K562 (cell line): ENCODE measurements around the gene CTDSPL. TPM values are rescaled to one million over a fixed set of nuclear protein-coding genes. Genes with fewer than 3 reads are reported as not detected.

Experiments used
- ATAC-seq: fragments of 200-7000 bp; cut with Tn5 transposase; 3 replicates; pipeline ENCODE4 v1.9.1; 2020; ENCODE audit warnings: moderate library complexity
- BruUV-seq: library from RNA; stranded (reverse); fragments of 400-500 nt; replicated peaks from 2 replicates; lab custom pipeline; 2021; lab: Mats Ljungman, UMichigan
- CTCF ChIA-PET: fragments of 300-600 bp; formaldehyde crosslinking; extraction: SDS; loops from one replicate; lab custom pipeline; 2021; ENCODE audit warnings: low intra/inter-chr PET ratio; lab: Yijun Ruan, JAX
- POLR2A ChIA-PET: fragments of 300-600, 350-650 bp; sonication (Branson Sonifier 250); formaldehyde crosslinking; extraction: SDS; loops from one replicate; lab custom pipeline; 2021; ENCODE audit warnings: antibody characterized with exemption, inconsistent platforms; lab: Yijun Ruan, JAX
- DNase-seq, 4 experiments: peaks; one replicate each; pipeline versions ENCODE4 v3.0.0 to v3.0.0-alpha.2; 2011 to 2018; ENCODE audit warnings: low spot score in 3 of 4, mixed read lengths in 3 of 4; ENCODE audit errors: extremely low read depth in 1 of 4
- FAIRE-seq: peaks from 2 replicates; lab custom pipeline; 2011; peaks lifted over from hg19 to GRCh38; lab: Jason Lieb, UNC
- H2AFZ ChIP-seq: 2 replicates; pipeline ENCODE4 v1.6.0; 2011; ENCODE audit warnings: low read depth, low read length, control low read depth, inconsistent platforms
- H3K27ac ChIP-seq: fragments of 200-600 bp; 3 replicates; pipeline ENCODE4 v1.8.0; 2011; ENCODE audit warnings: low read depth, mild to moderate bottlenecking, control low read depth, inconsistent platforms, low read length, moderate library complexity, mixed read lengths; ENCODE audit errors: extremely low read depth
- H3K27me3 ChIP-seq, 2 experiments: fragments of 300-600 bp in 1 of 2; 2 replicates in 1 of 2; 3 replicates in 1 of 2; pipeline versions ENCODE4 v1.6.0 to v1.8.0; 2011; ENCODE audit warnings: inconsistent platforms in 2 of 2, low read length in 2 of 2, mild to moderate bottlenecking in 1 of 2, mixed read lengths in 1 of 2, moderate library complexity in 1 of 2; ENCODE audit not compliant: control insufficient read depth in 2 of 2, insufficient read depth in 2 of 2
- H3K36me3 ChIP-seq: fragments of 300-600 bp; 3 replicates; pipeline ENCODE4 v1.8.0; 2011; ENCODE audit warnings: mild to moderate bottlenecking, low read length, inconsistent platforms; ENCODE audit not compliant: control insufficient read depth, insufficient read depth
- H3K4me1 ChIP-seq, 2 experiments: fragments of 200-600 bp in 1 of 2; replicated peaks in 1 of 2; 2 replicates in 1 of 2; 3 replicates in 1 of 2; pipeline versions ENCODE4 v1.5.1 to v1.8.0; 2011; ENCODE audit warnings: inconsistent platforms in 2 of 2, low read length in 2 of 2, mild to moderate bottlenecking in 1 of 2, mixed read lengths in 1 of 2, moderate library complexity in 1 of 2; ENCODE audit not compliant: control insufficient read depth in 2 of 2, insufficient read depth in 2 of 2
- H3K4me2 ChIP-seq: 2 replicates; pipeline ENCODE4 v1.6.1; 2011; ENCODE audit warnings: low read length, control low read depth, inconsistent platforms, mixed read lengths; ENCODE audit not compliant: insufficient read depth
- H3K4me3 ChIP-seq: fragments of 200-600 bp; sonication (generic), shearing (Covaris generic); 2 replicates; pipeline ENCODE4 v1.5.1; 2016; ENCODE audit warnings: control low read depth, inconsistent platforms
- H3K79me2 ChIP-seq: fragments of 200-600 bp; 3 replicates; pipeline ENCODE4 v1.8.0; 2011; ENCODE audit warnings: low read length, inconsistent platforms; ENCODE audit not compliant: control insufficient read depth, insufficient read depth
- H3K9ac ChIP-seq, 2 experiments: 2 replicates each; pipeline versions ENCODE4 v1.6.0 to v1.6.1; 2011; ENCODE audit warnings: low read depth in 2 of 2, low read length in 2 of 2, control low read depth in 1 of 2, inconsistent platforms in 1 of 2, mild to moderate bottlenecking in 1 of 2, mixed read lengths in 1 of 2; ENCODE audit not compliant: insufficient read depth in 1 of 2
- H3K9me1 ChIP-seq: one replicate; pipeline ENCODE4 v1.6.0; 2011; ENCODE audit warnings: inconsistent platforms, mild to moderate bottlenecking, low read length, moderate library complexity; ENCODE audit not compliant: control insufficient read depth, insufficient read depth
- H3K9me3 ChIP-seq: replicated peaks from 2 replicates; pipeline ENCODE4 v1.5.1; 2011; ENCODE audit warnings: low read depth, low read length, inconsistent platforms; ENCODE audit not compliant: control insufficient read depth, insufficient read depth
- H4K20me1 ChIP-seq: replicated peaks from 2 replicates; pipeline ENCODE4 v1.6.1; 2011; ENCODE audit warnings: low read length, inconsistent platforms, mixed read lengths; ENCODE audit not compliant: control insufficient read depth, insufficient read depth
- BCOR ChIP-seq: fragments of 450-650 bp; IDR thresholded peaks from 2 replicates; pipeline ENCODE4 v1.6.1; 2016
- BHLHE40 ChIP-seq: IDR thresholded peaks from 2 replicates; pipeline ENCODE4 v1.6.1; 2011; ENCODE audit warnings: low read length, improper control_type of control experiment
- CHCHD3 ChIP-seq: fragments of 250-450 bp; sonication (Bioruptor Pico); IDR thresholded peaks from 2 replicates; pipeline ENCODE4 v2.1.2; 2022; ENCODE audit warnings: mild to moderate bottlenecking
- CXXC5 ChIP-seq: fragments of 250-450 bp; sonication (Bioruptor Pico); IDR thresholded peaks from 2 replicates; pipeline ENCODE4 v1.8.0; 2022; ENCODE audit warnings: inconsistent platforms, mild to moderate bottlenecking, moderate library complexity
- ELF4 ChIP-seq: fragments of 450-650 bp; formaldehyde crosslinking; IDR thresholded peaks from 2 replicates; pipeline ENCODE4 v1.4.0; 2022; ENCODE audit warnings: missing genetic modification characterization
- GATA2 ChIP-seq: sonication (generic); formaldehyde crosslinking; IDR thresholded peaks from 2 replicates; pipeline ENCODE4 v1.4.0; 2020; ENCODE audit warnings: mild to moderate bottlenecking, missing genetic modification reagents
- NCOR1 ChIP-seq: fragments of 450-650 bp; IDR thresholded peaks from 2 replicates; pipeline ENCODE4 v1.6.1; 2016; ENCODE audit warnings: mild to moderate bottlenecking, moderate library complexity
- NFE2 ChIP-seq: IDR thresholded peaks from 2 replicates; pipeline ENCODE4 v1.6.1; 2014; ENCODE audit warnings: antibody characterized with exemption, low read depth
- PBX2 ChIP-seq, 2 experiments: IDR thresholded peaks in 1 of 2; conservative IDR thresholded peaks in 1 of 2; 2 replicates each; pipeline ENCODE4 v1.6.1; 2016; ENCODE audit warnings: low read depth in 2 of 2, mild to moderate bottlenecking in 1 of 2, missing compliant biosample characterization in 1 of 2, missing genetic modification characterization in 1 of 2, moderate library complexity in 1 of 2
- POLR2AphosphoS5 ChIP-seq: IDR thresholded peaks from 2 replicates; pipeline ENCODE4 v1.6.1; 2011; ENCODE audit warnings: mild to moderate bottlenecking, low read depth, low read length, moderate library complexity; ENCODE audit not compliant: control insufficient read depth, insufficient read depth
- RBM39 ChIP-seq: fragments of 200-400 bp; formaldehyde crosslinking; optimal IDR thresholded peaks from 2 replicates; pipeline ENCODE3; 2018; ENCODE audit warnings: low read depth, low read length
- SFPQ ChIP-seq: fragments of 200-400 bp; formaldehyde crosslinking; IDR thresholded peaks from 2 replicates; pipeline ENCODE4 v1.6.1; 2017; ENCODE audit warnings: mild to moderate bottlenecking, low read depth, low read length, moderate library complexity
- TCF3 ChIP-seq: sonication (generic); formaldehyde crosslinking; IDR thresholded peaks from 2 replicates; pipeline ENCODE4 v1.4.0; 2020; ENCODE audit warnings: mild to moderate bottlenecking, missing genetic modification reagents
- ZNF583 ChIP-seq: fragments of 250-450 bp; sonication (Bioruptor Pico); IDR thresholded peaks from 2 replicates; pipeline ENCODE4 v1.4.0; 2020
- WGBS: fragments of 100-300 bp; shearing (Covaris generic); methylation state at CpG from one replicate; pipeline ENCODE4 v1.1.6; 2016; ENCODE audit warnings: low coverage, mixed read lengths; ENCODE audit not compliant: insufficient coverage; ENCODE audit errors: missing lambda C conversion rate; 5-methylcytosine and 5-hydroxymethylcytosine counted together
- in situ Hi-C: fragments of 300-500 bp; cut with MboI; formaldehyde crosslinking; loops from 4 replicates; pipeline ENCODE4 v1.15.0; 2018; ENCODE audit warnings: inconsistent platforms, mixed read lengths
- intact Hi-C: fragments of 100-400 bp; cut with micrococcal nuclease; formaldehyde crosslinking; loops from 2 replicates; pipeline ENCODE4 v1.14.2; 2022
- polyA plus RNA-seq, 8 experiments: library from polyadenylated mRNA; depleted of rRNA in 4 of 8; stranded (reverse) in 5 of 8; unstranded in 3 of 8; fragments of >200 nt; fragmentation: Nextera tagmentation in 2 of 8; fragmentation: Illumina TruSeq in 1 of 8; extraction: Ambion mirVana in 2 of 8; extraction: Trizol in 1 of 8; gene quantifications; 2 replicates each; pipeline versions ENCODE4 v1.2.1 to v1.2.3, GENCODE V29; 2011 to 2014; ENCODE audit warnings: inconsistent platforms in 1 of 8, missing spikeins in 1 of 8
- total RNA-seq, 7 experiments: library from RNA; depleted of rRNA in 6 of 7; stranded (reverse); fragments of >200 nt in 6 of 7; fragmentation: Illumina TruSeq in 2 of 7; extraction: Trizol in 2 of 7; gene quantifications; 2 replicates each; pipeline versions ENCODE4 v1.2.1 to v1.2.3, GENCODE V29; 2011 to 2021; ENCODE audit warnings: low replicate concordance in 1 of 7
- TF ChIP-seq, protein P1 (sequence below): fragments of 450-650 bp; IDR thresholded peaks from 2 replicates; pipeline ENCODE4 v1.6.1; 2016
- TF ChIP-seq, protein P2 (sequence below): fragments of 450-650 bp; formaldehyde crosslinking; IDR thresholded peaks from 2 replicates; pipeline ENCODE4 v1.4.0; 2020; ENCODE audit warnings: mild to moderate bottlenecking

The CTDSPL gene
- total and polyA plus RNA-seq, 9 of the 15 experiments (the other 6 are each of a cell fraction or from before 2014, with no cell fraction given) = 5.1 to 19.3 (median 11.3) TPM

DNA sequence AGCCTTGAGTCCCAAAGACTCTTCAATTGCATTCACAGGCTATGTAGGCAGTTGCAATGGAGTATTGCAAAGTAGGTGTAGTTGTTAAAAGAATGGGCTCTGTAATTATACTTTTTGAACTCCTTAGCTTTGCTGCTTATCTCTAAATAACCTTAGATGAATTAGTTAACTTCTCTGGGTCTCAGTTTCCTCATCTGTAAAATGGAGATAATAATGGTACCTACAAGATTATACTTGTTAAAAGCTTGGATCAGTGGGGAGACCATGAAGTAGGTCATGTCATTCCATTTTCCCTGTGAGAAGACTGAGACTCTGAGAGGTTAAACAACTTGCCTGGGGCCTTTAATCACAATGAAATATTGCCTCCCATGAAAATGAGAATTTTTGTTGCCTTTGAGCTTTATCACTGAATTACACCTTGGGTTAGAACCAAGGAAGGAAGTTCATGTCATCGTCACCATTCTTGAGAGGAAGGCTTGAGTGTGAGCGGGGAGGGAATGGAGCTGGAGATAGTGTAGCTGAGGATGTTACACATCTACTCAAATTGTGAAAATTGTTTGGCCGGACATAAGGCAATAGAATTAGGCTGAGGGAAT lies 38.1 kb downstream of the CTDSPL start:
- no peaks in the 10 kb centered on the region; the same call in 2 of the 3 replicates for H3K79me2 ChIP-seq
- POLR2A ChIA-PET = interaction anchor here (0.6 to 1.1 kb wide), 4 partner anchors 10 to 97 kb away, joined by 3 to 6 read pairs (median 3); no protein-coding TSS in a partner anchor
- TF ChIP-seq RBM39 (no peak), ZNF583 (no peak), POLR2AphosphoS5 (0 out of 2 replicates have a peak, but pooled peaks have one; percentile 21), PBX2 (CRISPR knock-in tag; IDR thresholded peaks at IDR 0.05; ENCODE audit: low read depth) (no peak), PBX2 (tag; conservative IDR thresholded peaks at IDR 0.05; ENCODE audit: low read depth) (peak; percentile 81), NFE2 (no peak), BCOR (peak; percentile 77), ELF4 (CRISPR knock-in tag) (0 out of 2 replicates have a peak, but pooled peaks have one; percentile 23), GATA2 (CRISPR knock-in tag) (peak; percentile 54), NCOR1 (peak; percentile 67), CXXC5 (CRISPR knock-in tag) (peak; percentile 7), TCF3 (CRISPR knock-in tag) (peak; percentile 94), SFPQ (no peak), CHCHD3 (CRISPR knock-in tag) (no peak), BHLHE40 (no peak)
- TF ChIP-seq, protein P1, sequence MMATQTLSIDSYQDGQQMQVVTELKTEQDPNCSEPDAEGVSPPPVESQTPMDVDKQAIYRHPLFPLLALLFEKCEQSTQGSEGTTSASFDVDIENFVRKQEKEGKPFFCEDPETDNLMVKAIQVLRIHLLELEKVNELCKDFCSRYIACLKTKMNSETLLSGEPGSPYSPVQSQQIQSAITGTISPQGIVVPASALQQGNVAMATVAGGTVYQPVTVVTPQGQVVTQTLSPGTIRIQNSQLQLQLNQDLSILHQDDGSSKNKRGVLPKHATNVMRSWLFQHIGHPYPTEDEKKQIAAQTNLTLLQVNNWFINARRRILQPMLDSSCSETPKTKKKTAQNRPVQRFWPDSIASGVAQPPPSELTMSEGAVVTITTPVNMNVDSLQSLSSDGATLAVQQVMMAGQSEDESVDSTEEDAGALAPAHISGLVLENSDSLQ = peak; percentile 32; the same call in 1 of the 2 replicates
- TF ChIP-seq, protein P2, sequence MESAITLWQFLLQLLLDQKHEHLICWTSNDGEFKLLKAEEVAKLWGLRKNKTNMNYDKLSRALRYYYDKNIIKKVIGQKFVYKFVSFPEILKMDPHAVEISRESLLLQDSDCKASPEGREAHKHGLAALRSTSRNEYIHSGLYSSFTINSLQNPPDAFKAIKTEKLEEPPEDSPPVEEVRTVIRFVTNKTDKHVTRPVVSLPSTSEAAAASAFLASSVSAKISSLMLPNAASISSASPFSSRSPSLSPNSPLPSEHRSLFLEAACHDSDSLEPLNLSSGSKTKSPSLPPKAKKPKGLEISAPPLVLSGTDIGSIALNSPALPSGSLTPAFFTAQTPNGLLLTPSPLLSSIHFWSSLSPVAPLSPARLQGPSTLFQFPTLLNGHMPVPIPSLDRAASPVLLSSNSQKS = no peak

More for the DNA sequence above, 38.1 kb downstream of the CTDSPL start:
- Histone ChIP-seq H3K4me3 (no peak overlapping the region), H3K9me3 (no peaks in the 10 kb centered on the region), H3K9me1 (no peaks in the 10 kb centered on the region), H3K27me3 (peaks cover 0 to 4% of the 10 kb centered on the region in 2 experiments; a peak in 3 of 5 replicates), H2AFZ (no peak overlapping the region), H3K4me2 (peak overlapping the region; percentile 6; the same call in 1 of the 2 replicates), H4K20me1 (no peaks in the 10 kb centered on the region), H3K4me1 (peaks cover 0 to 45% of the 10 kb centered on the region in 2 experiments; a peak in 3 of 5 replicates), H3K27ac (peak overlapping the region; percentile 16; the same call in 2 of the 3 replicates), H3K9ac (no peak overlapping the region), H3K36me3 (no peaks in the 10 kb centered on the region)
- no TSS peak for BruUV-seq
- intact Hi-C loops = no loop called here
- WGBS = 0% methylated on average over 3 of the region's 3 CpGs
- peak in 2 of 4 experiments; percentile 37 to 67 for DNase-seq
- peak; percentile 63 for ATAC-seq
- CTCF ChIA-PET = no interaction called here
- in situ Hi-C loops = no loop called here
- peak; percentile 85 for FAIRE-seq
